Suppressor macrophage treated with lipopolysaccharide for 1 hour (primary cell): Measurements from ENCODE around the gene BLOC1S1.

Source experiments
- DNase-seq, 3 donors: peaks; one replicate each; pipeline ENCODE4 v3.0.0-alpha.2; 2020 to 2022

The BLOC1S1 gene

DNA sequence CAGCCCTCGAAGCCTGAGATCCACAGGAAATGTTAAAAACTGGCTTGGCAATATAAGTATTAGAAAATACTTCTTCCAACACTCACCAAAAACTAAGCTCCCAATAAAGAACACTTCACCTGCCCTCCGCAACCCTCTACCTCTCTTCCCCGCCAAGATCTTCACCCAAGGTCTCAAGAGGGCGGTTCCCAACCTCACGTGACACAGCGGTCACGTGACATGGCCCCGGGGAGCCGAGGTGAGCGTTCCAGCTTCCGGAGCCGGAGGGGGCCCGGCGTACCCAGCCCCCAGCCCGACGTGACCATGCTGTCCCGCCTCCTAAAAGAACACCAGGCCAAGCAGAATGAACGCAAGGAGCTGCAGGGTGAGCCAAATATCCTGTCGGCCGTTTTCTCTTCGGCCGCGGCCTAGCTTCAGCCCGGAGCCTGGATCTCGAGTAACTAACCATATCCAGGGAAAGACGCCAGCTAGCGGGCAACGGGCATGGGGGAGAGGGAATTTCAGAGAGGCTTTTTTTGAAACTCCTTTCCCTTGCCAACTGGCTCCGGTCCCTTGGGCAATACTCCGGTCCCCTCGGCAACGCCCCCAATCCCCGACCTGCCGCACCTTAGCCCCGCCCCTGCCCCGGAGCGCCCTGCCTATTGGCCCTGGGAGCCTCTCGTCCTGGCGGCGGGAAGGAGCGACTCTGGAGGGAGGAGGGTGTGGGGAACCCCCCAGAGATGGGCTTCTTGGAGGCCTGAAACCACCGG lies at the start of gene BLOC1S1:
Gene BLOC1S1, plus strand, starts transcription at position 214 of the 749 bp plus-strand sequence. Its CDS starts 6 bp downstream, at position 220.
- peak; percentile 75 to 90 (median 82) for DNase-seq

DNA sequence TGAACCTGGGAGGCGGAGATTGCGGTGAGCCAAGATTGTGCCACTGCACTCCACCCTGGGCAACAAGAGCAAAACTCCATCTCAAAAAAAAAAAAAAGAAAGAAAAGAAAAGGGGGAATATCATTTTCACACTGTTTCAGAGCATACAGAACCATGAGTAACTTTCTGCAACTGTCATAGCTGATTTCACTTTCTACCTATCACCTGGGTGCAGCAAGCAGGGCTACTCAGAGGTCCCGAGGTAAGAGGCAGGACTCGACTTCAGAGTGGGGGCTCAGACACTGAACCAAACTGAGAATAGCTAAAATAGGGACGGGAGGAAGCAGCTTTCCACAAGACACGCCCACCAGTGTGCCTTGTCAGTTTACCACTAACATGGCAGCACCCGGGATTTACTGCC lies 49.3 kb upstream of the BLOC1S1 start:
- no peak for DNase-seq

DNA sequence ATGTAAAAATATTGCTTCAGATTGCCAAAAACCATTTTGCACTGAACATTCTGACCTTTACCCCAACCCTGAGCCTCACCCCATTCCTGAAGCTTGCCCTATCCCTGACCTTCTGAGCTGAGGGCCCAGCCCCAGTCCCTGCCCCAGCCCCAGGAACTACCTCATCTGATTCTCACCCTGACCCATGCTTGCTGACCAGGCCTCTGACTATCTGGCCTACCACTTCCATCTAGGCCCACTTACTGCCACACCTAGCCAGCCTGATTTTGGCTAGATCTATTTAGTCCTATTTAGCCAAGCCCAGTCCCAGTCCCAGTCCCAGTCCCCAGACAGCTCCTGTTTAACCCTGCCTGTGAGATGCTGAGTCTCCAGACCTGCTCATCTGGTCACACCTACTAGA lies 45.6 kb upstream of the BLOC1S1 start:
- no peak for DNase-seq

DNA sequence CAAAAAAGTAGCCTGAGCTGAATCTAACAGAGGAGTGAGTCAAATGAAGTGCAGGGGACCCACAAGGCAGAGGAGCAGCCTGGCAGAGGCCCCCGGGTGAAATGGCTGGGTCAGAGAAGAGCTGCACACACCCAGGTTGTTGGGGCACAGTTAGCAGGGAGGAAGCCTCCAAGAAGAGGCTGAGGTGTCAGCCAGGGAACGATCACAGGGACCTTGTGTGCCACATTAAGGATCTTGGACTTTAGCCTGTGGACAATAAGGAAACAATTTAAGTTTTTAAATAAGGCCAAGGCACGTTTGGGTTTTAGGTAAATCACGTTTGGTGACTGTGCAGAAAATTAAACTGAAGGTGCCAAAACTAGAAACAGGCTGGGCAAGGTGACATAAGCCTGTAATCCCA lies 44.1 kb upstream of the BLOC1S1 start:
- no peak for DNase-seq

DNA sequence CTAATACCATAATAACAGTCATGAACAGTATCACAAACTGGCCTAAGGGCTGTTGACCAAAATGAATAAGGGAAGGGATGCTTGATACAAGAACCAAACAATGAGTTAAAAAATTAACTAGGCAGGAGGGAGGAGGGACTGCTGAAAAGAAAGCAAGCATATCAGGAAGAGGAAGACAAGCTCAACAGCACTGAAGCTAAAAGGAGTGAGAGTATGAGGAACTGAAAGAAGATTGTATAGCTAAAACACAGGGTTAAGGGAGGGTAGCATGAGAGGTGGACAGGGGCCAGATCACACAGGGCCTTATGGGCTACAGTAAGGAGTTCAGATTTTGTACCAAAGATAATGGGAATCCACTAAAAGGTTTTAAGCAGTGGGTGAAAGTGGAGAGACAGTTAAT lies 42.2 kb upstream of the BLOC1S1 start:
- DNase-seq = peak; percentile 49 to 61 (median 51)

DNA sequence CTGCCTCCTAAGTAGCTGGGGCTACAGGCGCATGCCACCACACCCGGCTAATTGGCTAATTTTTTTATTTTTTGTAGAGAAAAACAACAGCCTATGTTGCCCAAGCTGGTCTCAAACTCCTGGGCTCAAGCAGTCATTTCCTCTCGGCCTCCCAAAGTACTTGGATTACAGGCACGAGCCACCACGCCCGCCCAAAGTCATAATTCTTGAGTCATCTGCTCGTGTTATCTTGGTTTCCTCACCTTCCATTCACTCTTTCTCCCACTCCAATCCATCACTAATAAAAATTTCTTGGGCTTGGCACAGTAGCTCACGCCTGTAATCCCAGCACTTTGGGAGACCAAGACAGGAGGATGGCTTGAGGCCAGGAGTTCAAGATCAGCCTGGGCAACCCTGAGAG lies 40.2 kb upstream of the BLOC1S1 start:
- peak; percentile 54 to 59 (median 55) for DNase-seq

DNA sequence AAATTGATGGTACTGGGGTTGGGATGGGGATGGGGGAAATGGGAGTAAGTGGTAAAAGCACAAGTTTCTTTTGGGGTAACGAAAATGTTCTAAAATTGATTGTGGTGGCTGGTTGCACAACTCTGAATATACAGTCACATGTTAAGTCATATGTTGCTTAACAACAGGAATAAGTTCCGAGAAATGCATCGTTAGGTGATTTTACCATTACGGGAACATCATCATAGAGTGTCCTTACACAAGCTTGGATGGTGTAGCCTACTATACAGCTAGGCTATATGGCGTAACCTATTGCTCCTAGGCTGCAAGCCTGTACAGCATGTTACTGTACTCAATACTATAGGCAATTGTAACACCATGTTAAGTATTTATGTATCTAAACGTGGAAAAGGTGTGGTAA lies 39.1 kb upstream of the BLOC1S1 start:
- peak; percentile 69 to 84 (median 84) for DNase-seq

DNA sequence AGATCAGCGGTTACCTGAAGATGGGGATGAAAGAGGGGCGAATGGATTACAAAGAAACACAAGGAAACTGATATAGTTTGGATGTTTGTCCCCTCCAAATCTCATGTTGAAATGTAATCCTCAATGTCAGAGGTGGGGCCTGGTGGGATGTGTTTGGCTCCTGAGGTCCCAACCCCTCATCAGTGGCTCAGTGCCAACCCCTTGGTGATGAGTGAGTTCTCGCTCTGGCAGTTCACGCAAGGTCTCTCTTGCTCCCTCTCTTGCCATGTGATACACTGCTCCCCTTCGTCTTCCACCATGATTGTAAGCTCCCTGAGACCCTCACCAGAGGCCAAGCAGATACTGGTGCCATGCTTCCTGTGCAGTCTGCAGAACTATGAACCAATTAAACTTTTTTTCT lies 36.2 kb upstream of the BLOC1S1 start:
- DNase-seq = no peak

DNA sequence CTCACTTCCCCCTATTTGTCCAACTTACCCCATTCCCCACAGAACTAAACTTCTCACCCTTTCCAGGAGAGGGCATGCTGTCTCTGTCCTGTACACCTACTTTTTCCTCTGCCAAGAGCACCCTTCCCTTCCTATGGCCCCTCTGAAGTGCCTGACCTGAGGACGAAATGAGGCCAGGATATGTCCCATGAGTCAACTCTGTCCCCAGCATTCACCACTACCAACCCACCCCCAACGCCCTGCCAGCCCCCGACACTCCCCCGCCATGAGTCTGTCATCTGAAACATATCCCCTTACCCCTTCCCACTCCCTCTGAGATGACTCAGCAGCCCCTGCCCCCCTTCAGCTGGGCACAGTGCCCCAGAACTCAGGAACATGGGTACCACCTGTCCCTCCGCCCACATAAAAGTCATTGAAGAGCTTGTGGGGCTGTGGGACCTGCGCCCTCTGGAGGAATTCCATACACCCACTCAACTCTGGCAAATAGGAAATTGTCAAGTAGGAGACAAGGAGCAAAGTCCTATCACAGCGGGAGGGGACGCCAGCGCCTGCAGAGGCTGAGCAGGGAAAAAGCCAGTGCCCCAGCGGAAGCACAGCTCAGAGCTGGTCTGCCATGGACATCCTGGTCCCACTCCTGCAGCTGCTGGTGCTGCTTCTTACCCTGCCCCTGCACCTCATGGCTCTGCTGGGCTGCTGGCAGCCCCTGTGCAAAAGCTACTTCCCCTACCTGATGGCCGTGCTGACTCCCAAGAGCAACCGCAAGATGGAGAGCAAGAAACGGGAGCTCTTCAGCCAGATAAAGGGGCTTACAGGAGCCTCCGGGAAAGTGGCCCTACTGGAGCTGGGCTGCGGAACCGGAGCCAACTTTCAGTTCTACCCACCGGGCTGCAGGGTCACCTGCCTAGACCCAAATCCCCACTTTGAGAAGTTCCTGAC lies 34.4 kb upstream of the BLOC1S1 start:
- DNase-seq = peak; percentile 55 to 59 (median 55)

DNA sequence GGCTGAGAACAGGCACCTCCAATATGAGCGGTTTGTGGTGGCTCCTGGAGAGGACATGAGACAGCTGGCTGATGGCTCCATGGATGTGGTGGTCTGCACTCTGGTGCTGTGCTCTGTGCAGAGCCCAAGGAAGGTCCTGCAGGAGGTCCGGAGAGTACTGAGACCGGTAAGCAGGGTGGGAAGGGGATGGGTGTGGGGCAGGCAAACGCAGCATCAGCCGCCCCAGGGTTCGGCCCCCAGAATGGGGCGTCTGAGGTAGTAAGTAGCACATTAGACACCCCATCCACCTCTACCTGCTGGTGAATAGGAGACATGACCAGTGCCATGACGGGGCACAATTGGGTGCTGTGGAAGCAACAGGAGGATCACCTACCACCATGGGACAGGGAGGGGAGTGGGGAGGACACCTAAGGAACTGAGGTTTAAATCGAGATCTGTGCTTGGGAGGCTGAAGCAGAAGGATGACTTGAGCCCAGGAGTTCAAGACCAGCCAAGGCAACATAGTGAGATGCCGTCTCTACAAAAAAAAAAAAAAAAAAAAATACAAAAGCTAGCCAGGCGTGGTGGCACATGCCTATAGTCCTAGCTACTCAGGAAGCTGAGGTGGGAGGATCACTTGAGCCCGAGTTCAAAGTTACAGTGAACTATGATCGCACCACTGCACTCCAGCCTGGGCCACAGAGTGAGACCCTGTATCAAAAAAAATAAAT lies 33.6 kb upstream of the BLOC1S1 start:
- DNase-seq = no peak

DNA sequence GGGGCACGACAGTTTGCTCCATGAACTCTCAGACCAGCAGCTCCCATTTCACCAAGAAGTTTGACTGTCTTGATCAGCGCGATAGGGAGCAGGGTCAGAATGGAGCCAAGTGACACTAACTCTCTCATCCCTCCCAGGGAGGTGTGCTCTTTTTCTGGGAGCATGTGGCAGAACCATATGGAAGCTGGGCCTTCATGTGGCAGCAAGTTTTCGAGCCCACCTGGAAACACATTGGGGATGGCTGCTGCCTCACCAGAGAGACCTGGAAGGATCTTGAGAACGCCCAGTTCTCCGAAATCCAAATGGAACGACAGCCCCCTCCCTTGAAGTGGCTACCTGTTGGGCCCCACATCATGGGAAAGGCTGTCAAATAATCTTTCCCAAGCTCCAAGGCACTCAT lies 32.2 kb upstream of the BLOC1S1 start:
- no peak for DNase-seq

DNA sequence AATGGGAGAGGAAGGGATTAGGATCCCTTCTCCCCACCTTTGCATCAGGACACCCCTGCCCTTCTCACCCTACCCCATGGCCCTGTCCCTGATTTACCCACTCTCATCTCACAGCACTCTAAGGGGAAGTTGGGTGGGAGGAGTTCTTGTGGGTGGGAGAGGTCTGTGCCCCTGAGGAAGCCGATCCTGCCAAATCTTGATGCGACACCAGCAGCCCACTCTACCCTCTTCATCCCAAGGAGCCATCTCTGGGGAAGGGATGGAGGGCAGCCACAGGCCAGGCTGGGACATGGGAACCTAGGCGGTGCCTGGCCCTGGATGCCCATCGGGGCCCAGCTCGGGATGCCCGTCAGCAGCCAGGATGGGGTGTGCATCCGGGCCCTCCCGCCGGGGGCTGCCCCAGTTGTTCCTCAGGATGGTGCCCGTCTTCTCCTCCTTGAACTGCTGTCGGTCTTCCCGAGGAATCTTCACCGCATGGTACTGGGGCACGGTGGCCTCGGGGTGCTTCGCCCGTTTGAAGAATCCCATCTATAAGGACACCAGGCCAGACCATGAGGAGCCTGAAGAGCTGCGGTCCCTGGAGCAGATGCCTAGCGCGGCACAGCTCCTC lies 31.0 kb upstream of the BLOC1S1 start:
- DNase-seq = no peak

DNA sequence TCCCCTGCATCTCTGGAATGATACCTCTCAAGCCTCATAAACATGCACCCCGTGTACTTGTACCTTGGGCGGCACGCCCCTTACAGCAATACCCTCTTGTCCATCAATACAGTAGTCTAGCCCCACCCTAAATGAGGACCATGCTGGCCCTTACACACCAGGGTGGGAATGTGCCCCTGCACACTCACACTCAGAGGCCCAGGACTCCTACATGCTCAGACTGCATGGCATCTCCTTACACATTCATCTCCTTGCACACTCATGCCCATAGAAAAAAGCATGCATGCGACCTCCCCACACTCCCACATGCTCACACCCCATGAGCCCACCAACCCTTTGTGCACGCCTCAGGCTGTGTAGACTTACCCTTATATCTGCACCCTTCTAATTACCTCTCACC lies 30.2 kb upstream of the BLOC1S1 start:
- DNase-seq = no peak

DNA sequence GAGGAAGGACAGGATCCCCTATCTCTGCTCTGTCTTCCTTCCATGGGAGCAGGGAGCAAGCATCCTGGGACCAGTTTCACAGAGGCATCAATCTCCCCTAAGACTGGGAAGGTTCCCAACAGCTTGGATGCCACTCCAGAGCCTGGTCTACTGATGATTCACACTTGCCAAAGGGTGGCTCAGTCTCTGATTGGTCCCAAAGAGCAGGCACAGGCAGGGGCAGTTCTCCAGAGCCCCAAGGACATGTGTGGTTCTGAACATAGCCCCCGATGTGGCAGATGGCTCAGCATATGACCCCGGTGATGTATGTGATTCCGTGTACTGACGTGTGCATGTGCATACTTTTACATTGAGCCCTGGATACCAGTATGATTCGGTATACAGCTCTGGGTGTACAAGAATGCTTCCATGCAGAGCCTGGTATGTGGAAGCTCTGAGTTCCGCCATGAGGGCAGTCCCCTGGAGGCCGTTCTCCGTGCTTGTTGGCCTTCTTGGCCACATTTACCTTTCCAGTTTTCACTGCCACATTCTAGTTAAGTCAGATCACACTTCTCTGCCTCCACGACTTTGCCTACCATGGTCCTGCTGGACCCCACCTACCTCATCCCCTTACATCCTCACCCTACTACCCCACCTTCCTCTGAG lies 29.4 kb upstream of the BLOC1S1 start:
- no peak for DNase-seq

DNA sequence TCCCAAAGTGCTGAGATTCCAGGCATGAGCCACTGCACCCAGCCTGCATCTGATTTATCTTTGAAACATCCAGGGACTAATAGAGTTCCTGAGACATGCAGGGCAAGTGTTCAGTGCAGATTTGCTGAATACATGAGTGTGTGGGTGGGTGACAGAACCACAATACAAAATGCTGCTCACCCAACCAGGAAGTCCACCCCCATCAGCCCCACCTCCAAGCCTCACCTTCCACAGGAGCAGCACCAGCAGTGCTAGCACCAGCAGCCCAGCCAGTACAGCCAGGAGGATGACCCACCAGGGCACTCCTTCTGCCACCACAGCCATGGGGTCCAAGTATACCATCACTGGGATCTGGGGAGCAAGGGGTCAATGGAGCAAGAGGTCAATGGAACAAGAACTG lies 28.1 kb upstream of the BLOC1S1 start:
- no peak for DNase-seq

DNA sequence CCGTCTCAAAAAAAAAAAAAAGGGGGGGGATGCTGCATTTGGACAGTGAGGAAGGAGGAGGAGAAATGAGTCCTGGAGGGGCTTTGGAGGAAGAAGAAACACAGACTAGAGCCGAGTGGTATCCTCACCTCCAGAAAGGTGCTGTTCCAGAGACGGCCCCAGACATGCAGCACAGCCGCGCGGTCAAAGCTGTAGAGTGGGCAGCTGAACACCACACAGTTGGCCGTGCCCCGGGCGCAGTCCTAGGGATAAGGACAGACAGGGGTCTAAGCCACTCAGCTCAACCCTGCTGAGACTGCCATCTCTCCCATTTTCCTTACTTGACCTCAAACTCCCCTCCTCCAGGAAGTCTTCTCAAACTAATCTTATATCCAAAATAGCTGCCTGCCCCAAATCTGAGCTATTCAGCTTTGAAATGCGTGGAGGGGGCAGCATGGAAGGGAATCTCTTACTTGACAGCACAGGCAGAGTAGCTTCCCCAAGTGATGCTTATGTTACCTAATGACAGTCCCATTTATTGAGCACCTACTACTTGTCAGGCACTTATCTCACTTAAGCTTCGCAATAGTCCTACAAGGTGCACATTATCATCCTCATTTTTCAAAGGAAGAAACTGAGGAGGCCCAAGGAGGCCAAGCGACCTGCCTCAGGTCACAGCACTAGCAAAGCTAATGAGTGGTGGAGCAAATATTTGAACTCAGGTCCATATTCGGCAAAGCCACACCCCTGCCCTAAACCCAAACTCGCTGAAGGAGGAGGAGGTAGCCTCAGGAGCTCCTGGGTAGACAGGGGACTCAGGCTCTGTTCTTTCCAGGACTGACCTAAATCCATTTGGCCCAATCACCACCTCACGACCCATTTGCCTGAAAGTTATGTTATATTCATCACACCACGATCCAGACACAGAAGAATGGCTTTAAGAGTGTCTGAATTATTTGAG lies 26.9 kb upstream of the BLOC1S1 start:
- DNase-seq = no peak

DNA sequence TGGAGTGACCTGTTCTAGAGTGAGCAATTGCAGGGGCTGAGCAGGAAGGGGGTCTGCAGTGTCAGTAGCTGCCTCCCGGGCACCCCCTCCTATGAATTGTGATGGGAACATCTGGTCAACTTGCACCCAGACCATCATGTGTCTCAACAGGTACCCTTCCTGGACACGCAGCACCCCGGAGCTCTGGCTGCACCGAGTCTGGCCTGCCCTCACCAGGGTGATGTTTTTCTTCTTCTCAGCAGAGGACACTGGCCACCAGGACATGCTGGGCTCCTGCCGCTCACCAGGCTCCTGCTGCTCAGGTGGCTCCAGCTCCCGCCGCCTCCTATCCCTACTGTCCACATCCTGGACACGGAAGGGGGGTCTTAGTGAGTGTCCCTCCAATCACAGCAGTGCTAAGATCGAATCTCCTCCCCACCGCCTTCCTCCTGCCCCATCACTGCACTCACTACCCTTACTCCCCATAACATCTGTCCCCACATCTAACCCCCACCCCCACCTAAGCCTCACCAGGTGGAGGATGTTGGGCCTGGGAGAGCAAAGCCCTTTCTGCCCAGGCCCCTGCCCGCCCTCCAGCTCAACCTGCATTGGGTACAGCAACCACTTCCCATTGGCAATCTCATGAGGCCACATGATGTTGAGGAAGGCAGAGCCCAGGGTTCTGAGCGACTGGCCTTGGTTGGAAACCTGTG lies 23.1 kb upstream of the BLOC1S1 start:
- no peak for DNase-seq

DNA sequence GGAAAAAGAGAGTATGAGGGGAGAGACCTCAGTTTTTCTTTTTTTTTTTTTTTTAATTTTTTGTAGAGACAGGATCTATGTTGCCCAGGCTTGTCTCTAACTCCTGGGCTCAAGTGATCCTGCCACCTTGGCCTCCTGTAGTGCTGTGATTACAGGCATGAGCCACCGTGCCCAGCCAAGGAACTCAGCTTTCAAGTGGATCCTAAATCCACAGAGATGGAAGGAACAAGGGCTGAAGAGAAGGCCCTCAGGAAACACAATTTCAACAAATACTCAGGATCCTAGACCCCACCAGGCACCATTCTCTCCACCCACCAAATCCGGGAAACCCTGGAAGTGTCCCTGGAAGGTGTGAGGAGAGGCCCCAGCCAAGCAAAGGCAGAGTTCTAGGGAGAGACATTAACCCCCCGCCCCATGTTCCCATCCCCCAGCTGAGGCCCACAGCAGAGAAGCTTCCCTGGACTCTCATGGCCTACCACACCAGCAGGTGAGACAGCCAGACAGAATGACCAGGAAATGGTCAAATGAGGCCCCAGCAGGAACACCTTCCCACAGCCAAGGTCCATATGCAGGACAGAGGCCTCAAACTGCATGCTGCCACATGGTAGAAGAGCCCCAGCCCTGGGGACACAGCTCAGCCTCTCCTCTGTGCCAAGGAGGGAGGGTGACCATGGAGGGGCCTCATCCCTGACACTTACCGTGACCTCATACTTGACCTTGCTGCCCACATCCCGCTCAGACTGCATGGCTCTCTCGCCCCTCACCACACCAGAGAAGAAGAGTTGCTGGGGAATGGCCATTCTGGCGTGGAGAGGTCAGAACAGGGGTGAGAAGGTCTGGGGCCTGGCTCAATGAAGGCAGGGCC lies 22.3 kb upstream of the BLOC1S1 start:
- no peak for DNase-seq

DNA sequence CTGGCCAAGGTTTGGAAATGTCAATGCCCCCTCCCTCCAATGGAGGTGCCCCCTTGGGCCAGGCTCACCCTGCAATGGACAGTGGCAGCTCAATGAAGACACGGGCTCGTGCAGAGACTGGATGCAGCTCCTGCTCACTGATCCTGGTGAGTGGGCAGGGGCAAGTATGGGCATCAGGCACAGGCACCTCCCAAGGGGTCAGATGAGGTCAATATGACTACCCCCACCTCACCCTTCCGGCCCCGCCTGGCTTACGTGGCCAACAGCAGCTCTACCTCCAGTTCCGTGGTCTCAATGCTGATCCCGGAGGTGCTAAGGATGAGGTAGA lies 21.7 kb upstream of the BLOC1S1 start:
- DNase-seq = no peak

DNA sequence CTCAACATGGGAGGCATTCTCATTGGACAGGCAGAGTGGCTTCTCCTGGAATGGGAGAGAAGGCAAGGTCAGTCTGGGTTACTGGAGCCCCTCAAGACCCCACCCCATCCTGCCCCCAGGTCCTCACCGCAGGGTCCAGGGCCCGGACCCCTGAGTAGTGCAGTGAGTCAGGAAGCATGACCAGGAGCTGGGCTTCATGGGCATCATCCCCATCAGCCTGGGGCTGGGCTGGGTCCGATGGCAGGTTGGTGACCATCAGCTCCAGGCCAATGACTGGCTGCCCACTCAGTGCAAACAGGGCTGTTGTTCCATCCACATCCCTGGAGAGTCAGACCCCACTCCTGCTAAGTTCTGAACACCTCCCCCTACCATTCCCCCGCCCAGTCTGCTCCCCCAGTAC lies 21.2 kb upstream of the BLOC1S1 start:
- DNase-seq = no peak
